GM18526 (cell line): ENCODE measurements around the gene MRPL34.
A peak's percentile ranks its signal among the peaks of the same experiment; 100 is the strongest.

Source experiments
- POLR2A ChIP-seq: IDR thresholded peaks from 3 replicates; pipeline ENCODE4 v1.6.1; 2011; ENCODE audit not compliant: insufficient read length; ENCODE audit errors: extremely low read depth

Gene MRPL34

GRCh38 chr19:17281391-17282304, 24.0 kb upstream of the MRPL34 start, which contains the start of gene ANKLE1:
ANKLE1 (plus strand) TSS chr19:17281901; CDS start chr19:17281921, 20 bp downstream.
- TF ChIP-seq POLR2A = peak; percentile 60

- TF ChIP-seq POLR2A = peak; percentile 31
These were observed 23.1 kb upstream of the MRPL34 start for GRCh38 chr19:17282488-17283125.

- TF ChIP-seq POLR2A = no peak
These were observed 22.1 kb upstream of the MRPL34 start for GRCh38 chr19:17283504-17283996.

DNA sequence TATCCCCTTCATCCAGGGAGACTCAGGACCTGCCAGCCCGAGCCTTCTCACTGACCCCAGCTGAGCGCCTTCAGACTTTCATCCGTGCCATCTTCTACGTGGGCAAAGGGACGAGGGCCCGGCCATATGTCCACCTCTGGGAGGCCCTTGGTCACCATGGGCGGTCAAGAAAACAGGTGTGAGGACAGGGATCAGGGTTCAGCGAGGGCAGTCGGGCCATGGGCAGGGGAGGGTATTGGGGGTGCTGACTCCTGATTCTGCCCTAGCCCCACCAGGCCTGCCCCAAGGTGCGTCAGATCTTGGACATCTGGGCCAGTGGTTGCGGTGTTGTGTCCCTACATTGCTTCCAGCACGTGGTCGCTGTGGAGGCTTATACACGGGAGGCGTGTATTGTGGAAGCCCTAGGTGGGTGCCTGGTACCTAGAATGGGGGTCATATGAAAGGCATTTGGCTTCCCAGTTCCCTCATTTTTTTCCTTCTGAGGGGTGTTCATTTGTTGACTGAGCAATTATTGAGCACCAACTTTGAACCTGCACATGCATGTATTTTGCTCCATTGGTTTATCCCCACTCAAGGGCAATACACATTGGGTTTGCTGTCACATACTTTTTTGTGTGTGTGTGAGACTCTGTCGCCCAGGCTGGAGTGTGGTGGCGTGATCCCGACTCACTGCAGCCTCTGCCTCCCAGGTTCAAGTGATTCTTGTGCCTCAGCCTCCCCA, 20.1 kb upstream of the MRPL34 start:
- TF ChIP-seq POLR2A = no peak

DNA sequence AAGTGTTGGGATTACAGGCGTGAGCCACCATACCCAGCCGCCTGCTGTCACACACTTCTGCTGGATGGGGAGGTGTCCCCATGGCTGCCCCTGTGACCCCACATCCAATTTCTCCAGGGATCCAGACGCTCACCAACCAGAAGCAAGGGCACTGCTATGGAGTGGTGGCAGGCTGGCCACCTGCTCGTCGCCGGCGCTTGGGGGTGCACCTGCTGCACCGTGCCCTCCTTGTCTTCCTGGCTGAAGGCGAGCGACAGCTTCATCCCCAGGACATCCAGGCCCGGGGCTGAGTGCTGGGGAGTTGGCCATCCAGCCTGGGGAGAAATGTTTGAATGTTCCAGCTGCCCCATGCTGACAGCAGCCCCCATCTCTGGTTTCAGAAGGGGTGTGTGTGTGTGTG, 19.4 kb upstream of the MRPL34 start:
- TF ChIP-seq POLR2A = no peak

GRCh38 chr19:17286752-17287151, 18.9 kb upstream of the MRPL34 start:
- no peak for TF ChIP-seq POLR2A

- TF ChIP-seq POLR2A = no peak
These were observed 16.2 kb upstream of the MRPL34 start for GRCh38 chr19:17289489-17289888.

DNA sequence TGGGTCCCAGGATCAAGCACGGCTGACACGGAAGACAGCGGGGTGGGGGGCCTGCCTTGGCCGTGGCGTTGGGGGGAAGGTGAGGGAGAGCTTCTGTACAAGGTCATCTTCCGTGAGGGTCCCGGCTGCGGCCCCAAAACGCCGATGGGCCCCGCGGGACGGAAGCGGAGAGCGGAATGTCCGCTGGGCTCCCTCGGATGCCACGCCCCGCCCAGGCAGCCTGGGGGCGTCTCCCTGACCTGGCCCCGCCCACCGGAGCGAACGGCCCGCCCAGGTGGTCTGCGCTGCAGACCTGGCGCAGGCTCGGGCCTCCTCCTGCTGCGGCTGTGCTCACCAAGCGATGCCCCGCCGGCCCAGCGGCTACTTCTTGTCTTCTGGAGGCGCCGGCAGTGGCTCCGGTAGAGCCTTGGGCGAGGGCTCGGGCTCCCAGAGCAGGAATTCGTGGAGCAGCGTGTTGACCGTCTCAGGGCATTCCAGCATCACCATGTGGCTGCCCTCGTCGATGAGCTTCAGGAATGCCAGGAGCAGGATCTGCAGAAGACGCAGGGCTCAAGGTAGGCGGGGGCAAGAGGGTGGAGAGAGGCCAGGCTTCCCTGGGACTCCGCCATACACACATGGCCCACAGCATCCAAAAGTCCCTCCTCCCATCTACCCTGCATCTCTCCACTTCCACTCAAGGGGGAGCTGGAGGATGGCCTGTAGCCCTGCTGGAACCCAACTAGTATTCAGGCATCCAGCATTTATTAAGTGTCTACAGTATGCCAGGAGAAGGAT, 13.2 kb upstream of the MRPL34 start:
- TF ChIP-seq POLR2A = peak; percentile 59

- no peak for TF ChIP-seq POLR2A
These were observed 12.1 kb upstream of the MRPL34 start for GRCh38 chr19:17293605-17294004.

- TF ChIP-seq POLR2A = no peak
These were observed 11.4 kb upstream of the MRPL34 start for GRCh38 chr19:17294051-17294891.

DNA sequence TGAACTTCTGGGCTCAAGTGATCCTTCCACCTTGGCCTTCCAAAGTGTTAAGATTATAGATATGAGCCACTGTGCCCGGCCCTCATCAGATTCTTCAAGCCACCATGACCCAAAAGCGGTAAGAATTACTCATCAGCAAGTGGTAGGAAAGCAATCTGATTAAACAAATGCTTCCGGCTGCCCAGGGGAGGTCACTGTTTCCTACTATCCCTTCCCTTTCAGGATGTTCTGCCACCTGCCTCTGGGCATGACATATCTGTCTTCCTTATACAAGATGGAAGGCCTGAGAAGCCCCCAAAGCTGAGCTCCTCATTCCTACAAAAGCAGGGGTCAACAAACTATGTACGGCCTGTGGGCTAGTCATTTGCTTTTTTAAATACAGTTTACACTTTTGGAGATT, 9.4 kb upstream of the MRPL34 start:
- no peak for TF ChIP-seq POLR2A

- TF ChIP-seq POLR2A = no peak
These were observed 8.7 kb upstream of the MRPL34 start for GRCh38 chr19:17296976-17297375.

GRCh38 chr19:17300992-17301619, 4.6 kb upstream of the MRPL34 start:
- no peak for TF ChIP-seq POLR2A
